ENCODE data around the gene TSFM.
A peak's percentile ranks its signal among the peaks of the same experiment; 100 is the strongest.
"Not testable (repeated sequence)": the region's sequence is repeated elsewhere in the genome, so short reads cannot be mapped to it uniquely, and the experiment has no call there.

Gene TSFM

DNA sequence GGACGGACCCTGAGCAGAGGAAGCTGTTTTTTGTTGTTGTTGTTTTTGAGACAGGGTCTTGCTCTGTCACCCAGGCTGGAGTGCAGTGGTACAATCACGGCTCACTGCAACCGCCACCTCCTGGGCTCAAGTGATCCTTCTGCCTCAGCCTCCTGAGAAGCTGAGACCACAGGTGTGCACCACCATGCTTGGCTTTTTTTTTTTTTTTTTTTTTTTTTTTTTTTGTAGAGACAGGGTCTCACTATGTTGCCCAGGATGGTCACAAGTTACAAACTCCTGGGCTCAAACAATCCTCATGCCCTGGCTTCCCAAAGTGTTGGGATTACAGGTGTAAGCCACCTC, 35.4 kb downstream of the TSFM start:
- not testable (repeated sequence) for DNase-seq

DNA sequence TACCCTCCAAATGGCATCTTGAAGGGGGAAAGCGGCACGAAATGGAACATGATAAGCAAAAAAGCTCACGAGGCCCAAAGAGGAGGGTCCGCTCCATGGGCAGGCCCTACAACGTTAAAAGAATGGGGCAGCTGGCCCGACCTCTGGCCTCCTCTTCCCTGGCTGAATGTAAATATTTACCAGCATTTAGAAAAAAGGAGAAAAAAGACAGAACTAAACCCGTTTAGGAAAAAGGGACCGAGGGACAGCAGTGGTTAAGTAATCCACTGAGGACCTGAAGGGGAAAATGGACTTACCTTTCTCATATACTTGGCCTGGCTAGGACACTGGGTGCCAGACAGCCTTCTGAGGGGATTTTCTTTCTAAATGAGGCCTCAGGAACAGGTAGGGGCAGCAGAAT, 37.5 kb downstream of the TSFM start:
- not testable (repeated sequence) for DNase-seq

DNA sequence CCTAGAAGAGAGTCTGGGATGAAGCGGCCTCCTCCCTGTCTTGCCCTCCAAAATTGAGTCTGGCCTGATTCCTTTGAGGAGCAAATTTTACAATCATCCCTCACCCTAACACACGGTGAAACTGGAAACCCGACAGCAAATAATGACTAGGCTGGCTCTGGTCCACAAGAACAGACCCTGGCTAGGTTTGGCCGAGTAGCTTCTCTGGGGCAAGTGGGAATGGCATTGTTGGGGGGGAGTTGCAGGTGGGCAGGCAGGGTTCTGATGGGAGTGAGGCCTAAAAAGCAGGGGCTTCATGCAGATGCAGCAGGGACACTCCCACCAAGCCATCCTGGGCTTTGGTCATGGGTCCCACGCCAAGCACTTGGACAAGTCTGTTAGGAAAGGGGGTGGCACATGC, 38.4 kb downstream of the TSFM start:
- DNase-seq = not testable (repeated sequence)

DNA sequence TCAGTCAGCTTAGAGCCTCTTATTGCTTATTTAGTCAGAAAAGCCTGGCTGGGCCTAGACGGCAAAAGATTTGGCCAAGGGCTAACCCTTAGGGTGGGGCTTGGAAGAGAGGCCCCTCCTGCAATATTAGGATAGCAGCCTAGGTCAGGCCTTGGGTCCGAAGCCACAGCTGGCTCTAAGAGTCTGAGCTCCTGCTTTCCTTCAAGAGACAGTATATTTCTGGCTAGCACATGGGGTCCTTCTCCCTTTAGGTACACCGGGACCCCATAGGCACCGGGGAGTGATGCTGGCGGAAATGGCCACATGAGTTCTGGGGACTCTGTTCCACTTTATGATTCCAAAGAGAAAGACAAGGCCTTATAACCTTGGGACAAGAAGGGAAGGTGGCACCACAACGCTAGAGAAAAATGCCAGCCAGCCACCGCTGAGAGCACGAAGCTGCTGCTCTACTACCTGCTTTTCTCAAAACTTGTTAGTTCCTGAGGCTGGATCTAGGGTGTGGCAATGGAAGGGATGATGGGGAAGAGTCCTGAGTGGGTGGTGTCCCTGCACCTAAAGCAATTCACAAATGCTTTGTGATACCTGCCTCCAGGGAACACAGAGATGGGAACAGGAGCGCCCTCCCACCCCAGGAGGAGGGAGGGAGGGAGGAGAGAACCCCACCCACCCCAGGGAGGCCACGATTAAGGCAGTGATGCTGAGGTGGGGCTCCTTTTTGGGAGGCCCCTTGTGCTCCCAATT, 39.1 kb downstream of the TSFM start:
- no peak for DNase-seq

DNA sequence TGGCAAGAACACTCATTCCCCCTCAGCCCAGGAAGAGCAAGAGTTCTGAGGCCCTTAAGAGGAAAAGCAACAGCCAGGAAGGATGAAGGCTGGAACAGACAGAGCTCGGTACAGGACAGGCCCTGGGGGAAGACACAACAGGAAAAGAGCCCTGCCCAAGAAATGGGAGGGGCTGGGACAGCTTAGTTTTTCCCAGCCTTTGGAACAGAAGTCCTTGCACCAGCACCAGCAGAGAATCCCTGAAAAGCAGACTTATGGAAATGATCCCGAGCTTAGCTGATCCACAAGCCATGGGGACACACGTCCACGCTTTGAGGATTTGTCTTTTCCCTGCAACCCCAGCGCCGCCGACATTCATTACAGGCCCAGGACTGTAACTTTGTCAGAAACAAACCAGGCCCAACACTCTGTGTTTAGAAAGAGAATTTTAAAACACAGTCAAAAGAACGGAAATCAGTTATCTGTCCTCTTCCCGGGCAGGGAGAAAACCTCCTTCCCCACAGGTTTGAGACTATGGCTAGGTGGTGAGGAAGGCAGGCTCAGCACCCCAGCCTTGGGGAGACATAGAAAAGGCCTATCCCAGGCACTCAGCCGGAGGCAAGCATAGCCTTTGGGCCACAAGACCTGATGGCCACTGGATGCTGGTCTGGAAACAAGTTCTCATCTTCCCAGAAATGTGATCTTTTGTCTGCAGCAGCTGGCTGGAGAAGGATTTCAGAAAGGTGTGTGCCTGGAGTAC, 40.0 kb downstream of the TSFM start:
- DNase-seq = no peak

DNA sequence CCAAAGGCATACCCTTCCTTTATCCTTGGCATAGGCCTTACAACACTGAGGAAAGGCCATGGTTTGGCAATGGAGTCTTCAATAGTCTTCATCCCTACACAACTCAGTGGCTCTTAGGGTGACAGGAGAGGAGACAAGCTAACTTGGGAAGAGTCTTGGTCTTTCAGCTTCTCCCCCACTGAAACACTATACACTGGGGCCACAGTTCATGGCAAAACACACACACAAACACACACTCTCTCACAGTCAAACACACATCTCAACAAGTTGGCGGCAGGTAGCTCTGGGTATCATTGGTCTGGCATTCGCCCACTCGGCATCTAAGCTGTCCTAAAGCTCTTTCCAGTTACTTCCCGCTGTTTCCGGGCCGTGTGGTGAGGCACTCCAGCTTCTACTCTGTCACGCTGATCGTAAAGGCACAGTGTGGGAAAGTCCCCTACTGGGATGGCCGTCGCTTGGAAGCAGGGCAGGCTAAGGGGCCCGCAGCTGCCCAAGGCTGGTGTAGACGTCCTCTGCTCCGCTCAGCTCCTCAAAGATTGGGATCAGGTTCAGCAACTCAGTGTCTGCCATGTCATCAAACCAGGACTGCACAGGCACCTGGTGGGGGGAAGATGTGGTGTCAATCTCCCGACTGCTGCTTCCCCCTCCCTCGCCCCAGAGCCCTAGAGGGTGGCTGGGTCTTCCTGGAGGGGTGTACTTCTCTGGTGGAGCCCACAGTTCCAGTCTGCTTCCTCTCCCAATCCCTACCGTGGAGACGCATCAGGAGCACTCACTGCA, 40.7 kb downstream of the TSFM start:
- DNase-seq = no peak

DNA sequence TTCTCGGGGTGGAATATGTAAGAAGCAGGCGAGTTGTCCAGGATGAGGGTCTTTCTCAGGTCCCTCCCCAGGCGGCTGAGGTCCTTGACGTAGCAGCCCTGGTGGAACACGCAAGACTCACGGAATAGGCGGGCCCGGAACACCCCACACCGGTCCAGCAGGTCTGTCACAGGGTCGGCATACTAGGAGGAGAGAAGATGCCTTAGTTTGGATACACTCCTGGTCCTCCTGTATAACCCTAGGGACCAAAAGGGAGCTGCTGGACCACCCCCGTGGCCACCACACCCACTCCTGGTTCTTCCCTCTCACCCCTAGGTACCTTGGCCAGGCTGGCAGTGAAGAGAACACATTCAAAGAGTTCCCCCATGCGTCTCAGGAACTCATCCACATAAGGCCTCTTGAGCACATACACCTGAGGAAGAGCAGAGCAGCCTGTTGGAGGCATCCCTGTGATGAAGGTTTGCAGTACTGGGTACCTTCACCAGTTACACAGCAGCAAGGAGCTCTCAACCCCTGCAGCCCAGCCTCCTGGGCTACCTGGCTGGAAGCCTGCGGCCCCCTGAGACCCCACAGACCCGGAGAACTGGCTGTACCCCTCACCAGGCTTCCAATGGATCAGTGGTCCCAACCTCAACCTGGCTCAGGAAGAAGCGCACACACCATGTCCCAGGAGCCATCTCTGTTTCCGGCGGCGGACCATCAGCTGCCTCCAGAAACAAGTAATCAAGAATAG, 41.5 kb downstream of the TSFM start:
- DNase-seq = no peak

DNA sequence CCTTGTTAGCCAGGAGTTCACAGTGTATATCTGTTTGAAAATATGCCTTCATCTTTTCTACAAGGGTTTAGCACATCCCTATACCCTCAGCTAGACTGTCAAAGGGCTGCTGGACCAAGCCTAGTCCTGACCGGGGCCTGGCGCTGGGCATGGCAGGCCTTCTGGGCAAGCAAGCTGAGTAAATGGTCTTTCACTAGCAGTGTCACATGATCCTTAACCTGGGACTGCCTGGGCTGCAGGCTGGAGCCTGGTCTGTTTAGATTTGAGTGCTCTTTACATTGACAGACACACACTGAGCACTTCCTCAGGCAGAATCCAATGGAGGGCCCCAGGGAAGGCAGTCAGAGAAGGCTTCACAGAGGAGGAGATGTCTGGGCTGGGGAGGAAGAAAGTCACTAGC, 42.9 kb downstream of the TSFM start:
- no peak for DNase-seq

DNA sequence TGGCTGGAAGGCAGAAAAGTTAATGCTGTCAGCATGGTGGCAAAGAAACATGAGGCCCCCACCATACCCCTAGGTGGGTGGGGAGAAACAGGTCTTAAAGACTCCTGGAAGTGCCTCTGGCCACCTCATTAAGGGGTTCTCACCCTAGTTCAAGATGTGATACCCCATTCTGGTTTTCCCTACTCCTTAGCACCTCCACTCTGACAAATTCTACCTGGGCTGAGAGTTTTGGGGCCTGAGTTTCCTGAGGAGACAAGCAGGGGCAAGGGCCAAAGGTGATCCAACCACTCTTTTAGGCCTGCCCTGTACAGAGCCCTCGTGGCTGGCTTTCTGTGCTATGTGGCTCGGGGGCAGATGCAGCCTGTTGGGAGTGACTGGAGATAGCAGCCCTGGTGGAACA, 43.8 kb downstream of the TSFM start:
- no peak for DNase-seq

DNA sequence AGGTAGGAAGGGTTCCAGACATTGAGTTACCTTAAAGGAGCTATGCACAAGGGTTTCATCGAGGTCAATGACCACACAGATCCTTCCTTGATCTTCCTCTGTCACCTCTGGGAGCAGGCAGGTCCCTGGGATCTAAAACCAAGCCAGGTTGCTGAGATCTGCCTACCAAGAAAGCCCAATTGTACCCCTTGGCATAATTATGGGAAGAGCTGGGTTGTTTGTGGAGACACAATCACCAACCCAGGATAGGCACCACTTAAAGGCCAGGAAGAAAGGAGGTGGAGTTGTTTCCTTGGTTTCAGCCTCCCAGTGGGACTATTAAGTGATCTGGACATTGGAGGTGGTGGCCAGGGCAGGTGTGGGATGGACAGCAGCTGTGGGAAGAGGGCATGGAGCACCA, 44.4 kb downstream of the TSFM start:
- DNase-seq = no peak

DNA sequence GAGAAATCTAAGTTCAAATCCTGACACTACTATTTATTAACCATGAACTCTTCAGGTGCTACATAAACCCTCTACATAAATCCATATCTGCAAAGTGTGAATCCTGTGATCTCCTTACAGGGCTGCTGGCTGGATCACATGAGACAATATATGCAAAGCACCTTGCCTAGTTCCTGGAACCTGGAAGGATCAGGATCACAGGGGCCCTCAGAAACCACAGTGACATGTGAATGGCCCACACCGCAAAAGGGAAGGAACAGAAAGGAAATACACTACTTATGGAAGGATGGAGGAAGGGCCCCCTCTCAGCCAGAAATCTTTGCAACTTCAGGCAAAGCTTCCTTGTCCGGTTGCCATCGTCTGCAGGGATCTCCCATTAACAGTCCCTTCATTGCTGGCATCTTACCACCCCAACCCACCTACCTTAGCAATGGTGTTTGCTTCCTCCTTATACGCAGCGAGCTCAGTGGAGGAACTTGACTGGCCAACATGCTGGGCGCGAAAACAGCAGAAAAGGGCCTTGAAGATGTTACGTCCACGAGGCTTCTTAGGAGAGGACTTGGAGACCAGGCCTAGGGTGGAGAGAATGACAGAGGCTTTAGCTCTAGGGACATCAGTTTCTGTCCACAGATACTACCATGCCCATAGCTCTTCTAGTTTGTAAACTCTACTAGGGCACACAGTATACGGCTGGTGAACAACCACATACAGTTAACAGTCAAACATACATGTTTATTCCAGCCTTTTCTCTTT, 46.6 kb downstream of the TSFM start:
- no peak for DNase-seq

DNA sequence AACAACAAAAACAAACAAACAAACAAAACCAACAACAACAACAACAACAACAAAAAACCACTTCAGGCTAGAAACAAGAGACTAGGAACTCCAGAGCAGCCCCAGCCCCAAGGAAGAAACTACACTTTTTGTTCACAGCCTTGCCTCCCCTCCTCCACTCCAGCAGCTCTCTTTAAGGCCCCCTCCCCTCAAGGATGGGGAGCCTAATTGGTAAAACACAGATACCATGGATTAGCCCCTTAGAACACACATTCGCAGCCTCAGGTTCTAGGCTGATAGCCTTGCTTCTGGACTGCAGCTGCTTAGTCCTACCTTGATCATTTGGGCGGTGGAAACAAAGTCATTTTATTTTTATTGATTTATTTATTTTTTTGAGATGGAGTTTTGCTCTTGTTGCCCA, 47.8 kb downstream of the TSFM start:
- no peak for DNase-seq

DNA sequence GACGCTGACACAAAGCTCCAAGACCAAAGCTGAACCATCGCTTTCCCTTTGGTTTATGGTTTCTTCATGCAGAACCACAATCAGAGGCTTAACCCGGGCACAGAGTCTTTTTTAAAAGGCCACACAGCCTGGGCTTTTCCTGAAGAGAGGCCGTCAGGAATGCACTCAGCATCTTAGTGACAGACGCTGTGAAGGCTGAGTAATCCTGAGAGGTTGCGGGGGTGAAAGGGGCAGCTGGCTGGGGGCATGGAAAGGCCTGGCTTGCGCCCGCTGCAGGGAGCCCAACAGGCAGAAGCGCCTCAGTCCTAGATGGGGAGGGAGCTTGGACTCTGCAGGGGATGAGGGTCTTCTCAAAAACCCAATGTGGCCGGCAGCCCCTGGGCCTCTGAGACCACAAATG, 50.4 kb downstream of the TSFM start:
- no peak for DNase-seq

DNA sequence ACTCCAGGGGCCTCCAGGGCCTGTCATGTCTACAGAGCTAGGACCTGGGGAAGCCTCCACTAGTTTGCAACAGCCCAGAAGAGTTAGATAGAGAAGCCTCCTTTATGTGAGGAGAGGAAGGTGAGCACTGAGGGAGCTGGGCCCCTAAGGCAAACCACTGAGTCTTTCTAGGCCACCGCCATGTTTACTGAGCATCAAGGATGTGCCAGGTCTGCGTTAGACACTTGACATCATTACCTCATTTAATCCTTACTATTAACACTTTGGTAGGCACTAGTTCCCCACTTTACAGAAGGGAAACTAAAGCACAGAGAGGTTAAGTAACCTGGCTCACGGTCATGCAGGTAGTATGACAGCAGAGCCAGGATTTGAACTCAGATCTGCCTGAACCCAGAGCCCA, 51.1 kb downstream of the TSFM start:
- DNase-seq = no peak

DNA sequence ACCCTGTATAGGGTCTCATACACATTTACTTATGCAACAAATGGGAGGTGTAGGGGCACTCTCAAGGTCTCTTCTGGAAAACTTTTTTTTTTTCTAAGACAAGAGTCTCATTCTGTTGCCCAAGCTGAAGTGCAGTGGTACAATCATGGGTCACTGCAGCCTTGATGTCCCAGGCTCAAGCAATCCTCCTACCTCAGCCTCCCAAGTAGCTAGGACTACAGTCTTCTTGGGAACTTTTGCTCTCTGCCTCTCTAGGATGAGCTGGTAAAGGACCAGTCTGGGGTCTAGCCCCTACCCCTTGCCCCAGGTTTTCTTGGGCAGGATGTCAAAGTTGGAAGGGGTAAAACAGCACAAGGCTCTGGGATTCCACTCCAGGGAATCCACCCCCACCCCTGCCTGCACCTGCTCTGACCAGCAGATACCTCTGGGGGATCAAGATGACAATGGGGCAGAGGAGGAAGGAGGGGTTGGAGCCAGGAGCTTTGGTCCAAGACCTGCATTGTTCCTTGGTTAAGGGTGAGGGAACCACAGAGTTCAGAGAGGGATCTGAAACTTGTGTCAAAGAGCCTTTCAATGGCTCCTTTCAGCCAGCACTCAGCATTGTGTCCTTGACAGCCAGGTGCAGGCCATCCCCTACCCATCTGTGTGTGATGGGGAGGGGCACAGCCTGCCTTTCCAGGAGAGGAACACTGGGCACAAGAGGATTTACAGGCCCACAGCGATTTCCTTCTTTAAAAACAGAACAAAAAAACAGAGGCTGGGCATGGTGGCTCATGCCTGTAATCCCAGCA, 51.7 kb downstream of the TSFM start:
- no peak for DNase-seq

DNA sequence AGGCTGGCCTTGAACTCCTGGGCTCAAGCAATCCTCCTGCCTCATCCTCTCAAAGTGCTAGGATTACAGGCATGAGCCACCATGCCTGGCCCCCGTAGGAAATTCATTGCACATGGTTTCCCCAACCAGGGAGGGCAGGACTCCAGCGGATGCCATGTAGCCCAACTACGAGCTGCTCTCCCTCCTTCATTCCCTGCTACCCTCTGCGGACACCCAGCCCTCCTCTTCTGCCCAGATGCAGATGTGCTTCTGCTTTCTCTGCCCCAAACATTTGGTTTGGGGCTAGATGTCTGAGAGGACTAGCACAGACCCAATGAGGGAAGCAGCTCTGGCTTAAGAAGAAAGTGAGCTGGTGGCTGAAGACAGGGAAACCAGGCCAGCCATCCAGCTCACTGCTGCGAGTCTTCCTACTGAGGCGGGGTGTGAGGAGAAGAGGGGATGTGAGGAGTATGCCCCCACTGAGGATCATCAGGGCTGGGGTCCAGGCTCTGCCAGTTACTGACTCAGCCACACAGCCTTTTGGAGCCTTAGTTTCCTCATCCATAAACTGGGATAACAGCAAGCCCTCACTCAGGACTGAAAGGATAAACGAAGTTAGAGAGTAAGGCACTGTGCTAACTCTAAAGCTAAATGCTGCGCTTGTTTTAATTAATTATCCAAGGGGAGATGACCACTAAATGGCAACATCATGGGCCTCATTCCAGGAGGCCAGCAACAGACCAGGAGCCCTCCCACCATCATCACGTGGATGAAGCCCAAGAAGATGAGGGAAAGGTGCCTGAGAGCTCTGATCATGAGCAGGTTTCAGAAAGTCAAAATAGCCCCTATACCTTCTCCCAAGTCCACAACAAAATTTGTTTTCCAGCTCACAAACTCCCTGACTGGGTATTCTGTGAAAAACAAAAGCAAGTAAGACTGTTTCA, 53.0 kb downstream of the TSFM start:
- DNase-seq = no peak

DNA sequence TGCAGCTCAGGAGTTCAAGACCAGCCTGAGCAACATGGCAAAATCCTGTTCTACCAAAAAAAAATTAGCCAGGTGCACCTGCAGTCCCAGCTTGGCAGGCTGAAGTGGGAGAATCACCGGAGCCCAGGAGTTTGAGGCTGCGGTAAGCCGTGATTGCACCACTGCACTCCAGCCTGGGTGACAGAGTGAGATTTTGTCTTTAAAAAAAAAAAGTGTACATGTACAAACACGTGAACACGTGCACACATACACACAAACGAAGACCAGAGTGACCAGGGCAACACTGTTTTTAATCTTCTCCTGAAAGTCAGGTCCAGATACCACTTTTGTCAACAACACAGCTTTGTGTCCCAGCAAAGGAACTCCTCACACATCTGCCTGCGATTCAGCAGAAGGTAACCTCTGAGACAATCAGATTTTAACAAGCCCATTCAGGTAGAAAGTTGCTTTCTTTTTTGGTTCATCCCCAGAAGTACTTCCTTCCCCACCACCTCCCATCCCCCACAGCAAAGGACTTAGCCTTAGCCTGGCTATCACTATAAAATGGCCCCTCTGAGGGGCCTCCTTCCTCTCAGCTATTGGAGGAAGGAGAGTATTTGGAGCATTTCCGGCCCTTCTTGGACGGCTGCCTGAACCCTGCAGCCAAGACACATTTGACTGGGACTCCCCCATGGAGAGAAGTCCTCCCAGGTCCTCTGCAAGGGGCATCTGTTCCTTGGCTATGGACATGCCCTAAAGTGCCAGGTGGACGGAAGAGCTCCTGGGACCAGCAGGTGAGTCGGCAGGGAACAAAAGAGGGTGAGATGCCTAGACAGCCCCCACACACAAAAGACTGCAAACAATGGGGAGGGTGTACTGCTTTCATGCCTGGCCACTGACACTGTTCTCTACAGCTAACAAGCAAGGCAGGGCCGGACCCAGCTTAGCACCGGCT, 54.1 kb downstream of the TSFM start:
- DNase-seq = peak; percentile 98

DNA sequence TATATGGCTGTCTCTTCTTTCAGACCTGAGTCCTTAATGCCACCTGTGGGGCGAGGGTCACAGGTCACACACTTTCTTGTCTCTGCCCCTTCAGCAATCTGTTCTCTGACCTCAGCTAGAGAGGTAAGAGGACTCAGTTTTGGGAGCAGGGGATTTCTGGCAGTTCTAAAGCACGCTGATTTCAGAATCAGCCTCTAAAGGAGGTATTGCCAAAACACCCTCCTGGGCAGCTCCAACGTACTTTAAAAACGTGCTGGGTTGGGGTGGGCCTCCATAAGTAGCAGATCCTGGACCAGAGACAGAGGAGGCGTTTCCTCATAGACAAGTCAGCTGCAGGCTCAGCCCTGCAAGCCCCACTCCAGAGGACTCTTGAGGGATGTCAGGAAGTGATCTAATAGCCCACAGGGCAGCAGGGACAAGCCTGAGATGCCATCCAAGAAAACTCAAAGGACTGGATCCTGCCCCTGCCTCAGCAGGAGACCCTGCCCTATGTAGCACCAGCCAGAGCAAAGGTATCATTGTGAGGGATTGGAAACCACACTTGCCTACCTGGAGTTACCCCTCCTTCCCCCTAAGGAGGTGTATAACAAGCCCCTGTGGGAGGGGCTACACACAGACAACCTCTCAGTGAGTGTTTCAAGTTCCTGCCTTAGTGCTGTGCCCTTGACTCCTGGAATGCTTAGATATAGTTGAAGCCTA, 55.4 kb downstream of the TSFM start:
- peak; percentile 67 for DNase-seq
